HG02852 (cell line): ENCODE data around the gene CTNNBL1.
"Not testable (repeated sequence)": the region's sequence is repeated elsewhere in the genome, so short reads cannot be mapped to it uniquely, and the experiment has no call there.

ENCODE experiments used
- ATAC-seq: cut with Tn5 transposase; IDR thresholded peaks from one replicate; pipeline ENCODE4 v1.9.1; 2021; ENCODE audit warnings: mild to moderate bottlenecking, moderate library complexity; ENCODE audit not compliant: unreplicated experiment

CTNNBL1 gene

GRCh38 chr20:37693635-37694626, at the start of gene CTNNBL1:
TSS of gene CTNNBL1 (plus strand) at chr20:37694030. CDS start at chr20:37694123, 93 bp downstream.
- ATAC-seq: peak; percentile 71

- ATAC-seq: no peak
These were observed 49.2 kb upstream of the CTNNBL1 start for GRCh38 chr20:37644605-37645004.

GRCh38 chr20:37647946-37648345, 45.9 kb upstream of the CTNNBL1 start:
- no peak for ATAC-seq

GRCh38 chr20:37649017-37649416, 44.8 kb upstream of the CTNNBL1 start:
- ATAC-seq: no peak

GRCh38 chr20:37649676-37650370, 44.0 kb upstream of the CTNNBL1 start:
- ATAC-seq: no peak

GRCh38 chr20:37650661-37651060, 43.2 kb upstream of the CTNNBL1 start:
- no peak for ATAC-seq

GRCh38 chr20:37651932-37652331, 41.9 kb upstream of the CTNNBL1 start:
- ATAC-seq: no peak

- ATAC-seq: no peak
These were observed 36.9 kb upstream of the CTNNBL1 start for GRCh38 chr20:37656945-37657344.

- ATAC-seq: no peak
These were observed 35.7 kb upstream of the CTNNBL1 start for GRCh38 chr20:37657924-37658804.

GRCh38 chr20:37661519-37661918, 32.3 kb upstream of the CTNNBL1 start:
- no peak for ATAC-seq

- ATAC-seq: no peak
These were observed 31.5 kb upstream of the CTNNBL1 start for GRCh38 chr20:37662308-37662707.

- ATAC-seq: not testable (repeated sequence)
These were observed 29.2 kb upstream of the CTNNBL1 start for GRCh38 chr20:37664595-37664994.

- ATAC-seq: no peak
These were observed 25.7 kb upstream of the CTNNBL1 start for GRCh38 chr20:37668166-37668565.

GRCh38 chr20:37669062-37669772, 24.6 kb upstream of the CTNNBL1 start:
- ATAC-seq: no peak

GRCh38 chr20:37669773-37670236, 24.0 kb upstream of the CTNNBL1 start:
- ATAC-seq: no peak

- ATAC-seq: no peak
These were observed 23.5 kb upstream of the CTNNBL1 start for GRCh38 chr20:37670351-37670791.

GRCh38 chr20:37672143-37672542, 21.7 kb upstream of the CTNNBL1 start:
- ATAC-seq: no peak

GRCh38 chr20:37673444-37673843, 20.4 kb upstream of the CTNNBL1 start:
- ATAC-seq: no peak

GRCh38 chr20:37676440-37676839, 17.4 kb upstream of the CTNNBL1 start:
- ATAC-seq: no peak
